Measurements from ENCODE around the gene INO80.
"Not testable (repeated sequence)": the region's sequence is repeated elsewhere in the genome, so short reads cannot be mapped to it uniquely, and the experiment has no call there.

The INO80 gene

DNA sequence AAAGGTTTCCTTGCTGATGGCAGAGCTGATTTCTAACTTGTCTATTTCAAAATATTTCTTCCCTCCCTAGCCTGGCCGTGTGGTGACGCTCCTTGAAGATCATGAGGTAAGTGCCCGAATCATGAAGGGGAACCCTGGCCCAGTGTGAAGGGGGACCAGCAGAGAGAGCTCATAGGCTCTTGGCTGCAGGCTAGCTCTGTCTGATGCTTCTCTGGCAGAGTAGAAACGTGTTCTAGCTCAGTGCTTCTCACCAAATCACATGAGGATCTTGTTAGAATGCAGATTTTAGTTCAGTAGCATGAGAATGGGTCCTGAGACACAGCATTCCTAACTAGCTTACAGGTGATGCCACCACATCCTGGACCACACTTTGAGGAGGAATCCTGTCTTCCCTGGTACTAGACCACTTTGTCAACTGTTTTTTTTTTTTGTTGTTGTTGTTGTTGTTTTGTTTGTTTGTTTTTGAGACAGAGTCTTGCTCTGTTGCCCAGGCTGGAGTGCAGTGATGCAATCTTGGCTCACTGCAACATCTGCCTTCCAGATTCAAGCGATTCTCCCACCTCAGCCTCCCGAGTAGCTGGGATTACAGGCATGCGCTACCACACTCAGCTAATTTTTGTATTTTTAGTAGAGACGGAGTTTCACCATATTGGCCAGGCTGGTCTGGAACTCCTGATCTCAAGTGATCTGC is 161.8 kb downstream of the INO80 start:
- H3K4me1 ChIP-seq (ENCODE audit: insufficient read depth, low read length): peaks cover 15% of the 10 kb centered on the region; the same call in 1 of the 2 replicates
- peak overlapping the region; percentile 68 for H3K9ac ChIP-seq (ENCODE audit: low read depth, low read length)
- H3K9me3 ChIP-seq (ENCODE audit: control insufficient read depth, insufficient read depth, low read length): not testable (repeated sequence)
- H3K36me3 ChIP-seq (ENCODE audit: insufficient read depth, low read length): peaks cover 12% of the 10 kb centered on the region

DNA sequence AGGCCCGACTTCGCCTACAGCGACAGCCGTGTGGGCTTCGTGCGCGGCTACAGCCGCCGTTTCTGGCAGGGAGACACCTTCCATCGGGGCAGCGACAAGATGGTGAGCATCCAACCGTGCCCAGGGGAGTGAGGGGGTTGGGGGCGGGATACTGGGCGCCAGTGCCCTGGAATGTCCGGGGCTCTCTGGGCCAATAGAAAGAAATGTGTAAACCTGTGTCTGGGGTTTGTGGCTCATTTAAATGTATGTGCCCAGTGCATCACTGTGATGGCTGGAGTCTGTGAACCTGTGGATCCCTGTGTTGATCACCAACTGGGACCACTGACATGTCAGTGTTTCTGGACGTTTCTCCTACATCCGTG is 162.4 kb downstream of the INO80 start:
- H3K9me3 ChIP-seq (ENCODE audit: control insufficient read depth, insufficient read depth, low read length): no peaks in the 10 kb centered on the region

DNA sequence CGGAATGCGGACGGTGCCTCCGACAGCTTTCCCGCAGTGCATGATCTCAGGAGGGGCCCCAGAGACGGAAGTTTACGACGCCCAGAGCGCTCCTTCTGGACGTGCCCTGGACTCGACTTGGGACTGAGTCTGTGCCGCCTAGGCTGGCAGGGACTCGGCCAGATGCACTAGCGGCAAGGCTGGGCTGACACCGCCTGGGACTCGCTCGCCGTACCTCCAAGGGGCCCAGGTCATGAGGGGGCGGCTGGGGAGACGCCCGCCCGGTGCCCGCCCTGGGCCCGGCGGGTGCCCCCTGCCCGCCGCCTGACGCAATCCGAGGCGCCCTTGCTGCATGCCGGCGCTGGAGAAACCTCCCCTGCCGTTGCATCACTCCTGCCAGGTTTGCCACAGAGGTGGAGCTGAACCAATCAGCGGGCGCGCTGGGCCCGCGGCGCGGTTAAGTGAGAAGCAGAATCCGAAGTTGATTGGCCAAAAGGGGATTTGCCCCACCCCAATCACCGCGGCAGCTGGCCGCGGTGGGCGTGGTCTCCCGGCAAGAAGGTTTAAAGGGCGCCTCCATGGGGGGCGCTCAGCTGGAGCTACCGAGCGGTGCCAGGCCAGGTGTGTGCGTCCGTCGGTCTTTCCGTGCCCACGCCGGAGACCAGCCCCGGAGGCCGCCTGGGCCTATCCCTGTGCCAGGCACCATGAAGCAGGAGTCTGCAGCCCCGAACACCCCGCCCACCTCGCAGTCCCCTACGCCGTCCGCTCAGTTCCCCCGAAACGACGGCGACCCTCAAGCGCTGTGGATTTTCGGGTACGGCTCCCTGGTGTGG is 163.0 kb downstream of the INO80 start, which contains the start of gene CHAC1:
Gene CHAC1, plus strand, starts transcription at position 571 of the 812 bp plus-strand sequence. Its CDS starts 113 bp downstream, at position 684.
- Histone ChIP-seq H3K4me1 (ENCODE audit: insufficient read depth, low read length) (peaks cover 24% of the 10 kb centered on the region), H3K36me3 (ENCODE audit: insufficient read depth, low read length) (peaks cover 12% of the 10 kb centered on the region), H3K9ac (ENCODE audit: low read depth, low read length) (peak within 1 kb of the TSS; percentile 68), H3K9me3 (ENCODE audit: control insufficient read depth, insufficient read depth, low read length) (no peaks in the 10 kb centered on the region)

More for the DNA sequence above, 162.4 kb downstream of the INO80 start:
- Histone ChIP-seq H3K9ac (ENCODE audit: low read depth, low read length) (peak overlapping the region; percentile 68), H3K36me3 (ENCODE audit: insufficient read depth, low read length) (peaks cover 12% of the 10 kb centered on the region), H3K4me1 (ENCODE audit: insufficient read depth, low read length) (peaks cover 20% of the 10 kb centered on the region)

DNA sequence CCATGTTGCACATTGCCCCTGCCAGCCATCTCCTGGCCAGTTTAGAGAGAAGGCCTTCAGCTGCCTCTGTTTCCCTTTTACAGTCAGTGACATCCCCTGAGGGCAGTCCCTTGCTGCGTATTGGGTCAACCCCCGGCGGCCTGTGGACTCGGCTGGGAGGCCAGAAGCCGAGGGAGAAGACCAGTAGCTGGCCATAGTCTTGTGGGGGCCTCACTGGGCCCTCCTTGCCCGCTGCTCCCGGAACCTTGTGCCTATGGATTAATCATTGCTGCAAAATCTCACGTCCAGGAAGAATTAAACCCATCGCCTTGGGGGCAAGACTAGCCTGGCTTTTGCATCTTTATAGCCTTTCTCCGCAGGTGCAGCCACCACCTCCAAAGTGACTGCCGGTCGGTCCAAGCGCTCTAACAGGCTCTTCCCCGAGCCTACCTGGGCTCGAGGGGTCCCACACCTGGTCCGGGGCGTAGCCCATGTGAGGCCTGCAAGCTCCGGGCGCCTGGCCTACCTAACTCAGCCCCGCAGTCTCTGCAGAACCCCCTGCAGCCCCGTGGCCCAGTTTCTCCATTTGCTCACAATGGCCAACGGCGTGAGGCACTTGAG is 163.7 kb downstream of the INO80 start:
- H3K9me3 ChIP-seq (ENCODE audit: control insufficient read depth, insufficient read depth, low read length): no peaks in the 10 kb centered on the region
- H3K9ac ChIP-seq (ENCODE audit: low read depth, low read length): peak overlapping the region; percentile 68
- H3K4me1 ChIP-seq (ENCODE audit: insufficient read depth, low read length): peaks cover 24% of the 10 kb centered on the region
- peaks cover 12% of the 10 kb centered on the region for H3K36me3 ChIP-seq (ENCODE audit: insufficient read depth, low read length)

DNA sequence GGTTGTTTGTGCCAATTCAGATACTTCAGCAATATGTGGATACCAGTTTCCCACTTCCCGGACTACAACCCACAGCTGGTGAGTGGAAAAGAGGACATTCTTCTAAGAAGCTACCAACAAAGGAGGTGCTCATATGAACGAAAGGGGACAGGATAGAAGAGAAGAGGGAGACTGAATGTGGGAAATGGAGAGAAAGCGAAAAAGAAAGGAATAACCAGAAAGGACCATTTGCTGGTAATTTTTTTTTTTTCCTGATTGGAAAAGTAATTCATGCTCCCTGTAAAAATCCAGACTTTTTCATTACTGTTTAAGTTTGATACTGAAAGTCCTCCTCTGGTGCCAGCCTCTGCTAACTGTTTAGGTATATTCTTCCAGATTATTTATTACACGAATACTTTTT is 164.3 kb downstream of the INO80 start:
- peaks cover 12% of the 10 kb centered on the region for H3K36me3 ChIP-seq (ENCODE audit: insufficient read depth, low read length)
- no peaks in the 10 kb centered on the region for H3K9me3 ChIP-seq (ENCODE audit: control insufficient read depth, insufficient read depth, low read length)
- peaks cover 24% of the 10 kb centered on the region for H3K4me1 ChIP-seq (ENCODE audit: insufficient read depth, low read length)
- peak overlapping the region; percentile 68; the same call in 1 of the 2 replicates for H3K9ac ChIP-seq (ENCODE audit: low read depth, low read length)

DNA sequence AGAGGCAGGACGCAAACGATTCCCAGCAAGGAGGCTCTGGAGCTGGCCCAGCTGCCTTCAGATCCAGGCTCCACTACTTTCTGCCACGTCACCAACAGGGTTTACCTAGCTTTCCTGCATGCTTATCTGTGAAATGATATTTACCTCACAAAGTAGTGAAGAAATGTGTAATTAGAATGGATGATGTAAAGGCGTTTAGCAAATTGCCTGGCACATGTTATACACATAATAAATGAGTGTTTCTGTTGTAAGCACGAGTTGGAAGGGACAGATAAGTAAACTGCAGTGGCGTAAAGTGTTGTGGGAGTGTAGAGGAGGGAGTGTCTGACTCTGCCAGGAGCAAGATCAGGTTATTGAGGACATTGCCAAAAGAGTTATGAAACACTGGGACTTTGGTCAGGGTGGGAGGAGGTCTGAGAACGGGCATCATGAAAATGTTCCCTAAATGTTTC is 166.3 kb downstream of the INO80 start:
- H3K36me3 ChIP-seq (ENCODE audit: insufficient read depth, low read length): peaks cover under 1% of the 10 kb centered on the region
- no peaks in the 10 kb centered on the region for H3K9me3 ChIP-seq (ENCODE audit: control insufficient read depth, insufficient read depth, low read length)
- no peak overlapping the region for H3K9ac ChIP-seq (ENCODE audit: low read depth, low read length)
- H3K4me1 ChIP-seq (ENCODE audit: insufficient read depth, low read length): peaks cover 18% of the 10 kb centered on the region

DNA sequence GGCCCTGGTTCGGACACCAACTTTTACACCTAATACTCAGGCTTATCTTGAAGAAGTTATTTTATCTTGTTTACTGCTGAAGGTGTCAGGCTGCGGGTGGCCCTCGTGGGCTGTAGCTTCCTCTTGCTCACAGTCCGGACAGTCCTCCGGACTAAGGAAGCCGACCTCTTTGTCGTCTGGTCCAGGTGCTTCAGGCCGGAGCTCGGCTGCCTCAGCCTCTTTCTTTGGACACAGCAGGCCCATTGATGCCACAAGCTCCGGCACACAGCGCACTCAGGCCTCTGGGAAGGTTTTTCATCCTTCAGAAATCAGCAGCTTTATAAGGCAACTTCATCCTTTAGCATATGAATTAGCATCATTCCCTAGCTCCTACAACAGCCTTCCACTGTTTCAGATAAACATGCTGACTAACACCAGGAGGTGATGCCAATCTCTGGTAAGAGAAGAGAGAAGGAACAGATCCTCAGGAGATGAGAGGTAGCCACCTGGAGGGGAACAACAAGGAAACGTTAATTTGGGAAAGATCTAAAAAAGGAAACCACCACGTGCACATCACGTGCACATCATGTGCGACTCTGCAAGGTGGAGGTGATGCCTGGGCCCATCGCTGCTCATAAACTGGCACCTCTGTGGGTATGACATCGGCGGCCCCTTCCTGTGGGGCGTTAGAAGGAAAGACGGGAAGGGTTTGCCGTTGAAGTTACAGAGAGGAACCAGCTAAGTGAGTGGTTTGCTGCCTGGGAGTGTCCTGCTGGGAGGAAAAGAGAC is 167.2 kb downstream of the INO80 start:
- Histone ChIP-seq H3K9me3 (ENCODE audit: control insufficient read depth, insufficient read depth, low read length) (no peaks in the 10 kb centered on the region), H3K4me1 (ENCODE audit: insufficient read depth, low read length) (peaks cover 16% of the 10 kb centered on the region), H3K36me3 (ENCODE audit: insufficient read depth, low read length) (no peaks in the 10 kb centered on the region; the same call in 1 of the 2 replicates), H3K9ac (ENCODE audit: low read depth, low read length) (no peak overlapping the region)

DNA sequence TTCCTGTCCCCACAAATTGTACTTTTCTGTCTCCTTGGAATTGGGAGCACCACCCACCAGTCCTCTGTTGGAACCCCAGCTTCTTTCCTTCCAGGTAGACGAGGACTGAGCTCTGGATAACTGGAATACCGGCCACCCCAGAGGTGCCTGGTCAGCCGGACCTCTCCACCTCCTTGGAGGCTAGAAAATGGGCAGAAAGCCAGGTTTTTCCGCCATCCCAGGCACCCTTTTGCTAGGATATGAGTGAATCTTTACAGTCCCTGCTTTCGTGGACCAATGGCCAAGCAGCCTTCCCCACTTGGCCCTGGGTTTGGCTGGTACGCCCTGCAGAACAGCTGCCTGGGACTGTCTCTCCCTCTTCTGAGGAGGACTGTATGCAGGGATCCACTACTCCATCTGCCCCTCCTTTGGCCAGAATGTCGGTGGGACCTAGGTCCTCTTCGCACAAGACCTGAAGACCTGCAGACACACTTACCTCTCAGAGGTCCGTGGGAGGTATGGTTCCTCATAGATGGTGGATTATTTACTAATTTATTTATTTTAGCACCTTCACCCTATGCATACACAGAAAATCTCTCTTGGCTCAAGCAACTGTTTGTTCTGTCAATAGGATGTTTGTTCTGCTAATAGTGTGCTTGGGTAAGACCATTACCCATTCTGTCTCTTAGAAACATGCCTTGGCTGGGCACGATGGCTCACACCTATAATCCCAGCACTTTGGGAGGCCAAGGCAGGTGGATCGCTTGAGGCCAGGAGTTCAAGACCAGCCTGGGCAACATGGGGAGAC is 171.4 kb downstream of the INO80 start:
- Histone ChIP-seq H3K4me1 (ENCODE audit: insufficient read depth, low read length) (peaks cover 17% of the 10 kb centered on the region), H3K9me3 (ENCODE audit: control insufficient read depth, insufficient read depth, low read length) (no peaks in the 10 kb centered on the region), H3K9ac (ENCODE audit: low read depth, low read length) (no peak overlapping the region), H3K36me3 (ENCODE audit: insufficient read depth, low read length) (no peaks in the 10 kb centered on the region)

DNA sequence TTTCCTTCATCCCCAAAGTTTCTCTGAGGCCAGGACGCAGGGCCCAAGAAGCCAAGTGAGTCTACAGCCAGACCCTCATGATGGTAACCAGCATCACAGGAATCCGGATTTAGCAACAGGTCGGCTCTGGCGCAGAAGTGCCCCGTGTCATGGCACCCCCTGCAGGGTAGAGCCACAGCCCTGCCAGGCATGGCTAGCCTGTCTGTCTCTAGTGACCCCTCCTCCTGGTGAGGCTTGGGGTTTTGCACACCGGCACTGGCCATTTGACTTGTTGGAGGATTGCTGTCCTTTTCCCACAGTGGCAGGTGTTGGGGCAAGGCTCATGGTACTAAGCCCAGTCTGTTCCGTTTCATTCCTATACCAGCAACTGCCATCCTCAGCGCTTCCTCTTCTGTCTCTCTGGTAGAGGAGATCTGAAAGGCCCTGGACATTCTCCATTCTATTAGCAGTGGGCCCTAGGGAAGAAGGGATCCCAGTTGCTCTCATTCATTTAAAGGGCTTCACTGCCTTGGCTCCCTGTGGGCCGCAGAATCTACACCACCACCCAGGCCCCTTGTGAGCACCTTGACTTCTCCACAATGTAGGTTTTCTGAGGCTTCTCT is 172.2 kb downstream of the INO80 start:
- no peaks in the 10 kb centered on the region for H3K9me3 ChIP-seq (ENCODE audit: control insufficient read depth, insufficient read depth, low read length)
- no peak overlapping the region for H3K9ac ChIP-seq (ENCODE audit: low read depth, low read length)
- H3K4me1 ChIP-seq (ENCODE audit: insufficient read depth, low read length): peaks cover 14% of the 10 kb centered on the region
- no peaks in the 10 kb centered on the region for H3K36me3 ChIP-seq (ENCODE audit: insufficient read depth, low read length)

DNA sequence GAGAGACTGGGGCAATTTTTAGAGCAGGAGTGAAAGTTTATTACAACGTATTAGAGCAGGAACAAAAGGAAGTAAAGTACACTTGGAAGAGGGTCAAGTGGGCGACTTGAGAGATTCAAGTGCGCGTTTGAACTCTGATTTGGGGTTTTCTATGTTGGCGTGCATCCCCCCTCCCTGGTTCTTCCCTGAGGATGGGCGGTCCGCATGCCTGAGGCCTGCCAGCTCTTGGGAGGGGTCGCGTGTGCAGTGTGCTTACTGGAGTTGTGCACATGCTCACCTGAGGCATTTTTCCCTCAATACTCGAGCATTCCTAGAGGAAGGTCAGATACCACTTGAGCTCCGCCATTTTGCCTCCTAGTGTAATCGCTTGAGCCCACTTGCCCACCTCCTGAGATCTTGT is 173.2 kb downstream of the INO80 start:
- H3K36me3 ChIP-seq (ENCODE audit: insufficient read depth, low read length): no peaks in the 10 kb centered on the region
- H3K4me1 ChIP-seq (ENCODE audit: insufficient read depth, low read length): peaks cover 8% of the 10 kb centered on the region; the same call in 1 of the 2 replicates
- H3K9ac ChIP-seq (ENCODE audit: low read depth, low read length): no peak overlapping the region; the same call in 1 of the 2 replicates
- H3K9me3 ChIP-seq (ENCODE audit: control insufficient read depth, insufficient read depth, low read length): no peaks in the 10 kb centered on the region

DNA sequence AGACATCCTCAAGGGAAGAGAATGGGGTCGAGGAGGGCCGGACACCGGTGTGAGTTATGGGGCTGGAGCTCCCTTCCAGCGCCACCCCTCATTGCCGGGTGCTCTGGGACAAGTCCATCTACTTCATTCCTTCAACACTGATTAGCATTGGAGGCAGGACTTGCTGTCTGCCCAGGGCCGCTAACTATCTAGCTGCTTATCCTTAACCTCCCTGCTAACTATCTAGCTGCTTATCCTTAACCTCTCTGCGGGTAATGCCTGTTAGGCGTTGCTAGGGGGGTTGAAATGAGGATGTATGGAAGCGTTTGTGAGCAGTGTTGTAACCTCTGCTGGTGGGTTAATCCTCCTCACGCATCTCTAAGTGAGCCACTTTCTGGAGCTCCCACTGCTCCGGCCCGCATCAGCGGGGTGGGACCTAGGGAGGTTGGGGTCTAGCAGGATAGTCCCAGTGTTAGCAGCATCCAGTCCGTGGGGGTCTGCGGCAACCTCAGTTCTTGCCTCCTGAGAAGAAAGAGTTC is 173.7 kb downstream of the INO80 start:
- Histone ChIP-seq H3K9ac (ENCODE audit: low read depth, low read length) (peak overlapping the region; percentile 77), H3K4me1 (ENCODE audit: insufficient read depth, low read length) (peaks cover 8% of the 10 kb centered on the region; the same call in 1 of the 2 replicates), H3K36me3 (ENCODE audit: insufficient read depth, low read length) (no peaks in the 10 kb centered on the region), H3K9me3 (ENCODE audit: control insufficient read depth, insufficient read depth, low read length) (no peaks in the 10 kb centered on the region)

DNA sequence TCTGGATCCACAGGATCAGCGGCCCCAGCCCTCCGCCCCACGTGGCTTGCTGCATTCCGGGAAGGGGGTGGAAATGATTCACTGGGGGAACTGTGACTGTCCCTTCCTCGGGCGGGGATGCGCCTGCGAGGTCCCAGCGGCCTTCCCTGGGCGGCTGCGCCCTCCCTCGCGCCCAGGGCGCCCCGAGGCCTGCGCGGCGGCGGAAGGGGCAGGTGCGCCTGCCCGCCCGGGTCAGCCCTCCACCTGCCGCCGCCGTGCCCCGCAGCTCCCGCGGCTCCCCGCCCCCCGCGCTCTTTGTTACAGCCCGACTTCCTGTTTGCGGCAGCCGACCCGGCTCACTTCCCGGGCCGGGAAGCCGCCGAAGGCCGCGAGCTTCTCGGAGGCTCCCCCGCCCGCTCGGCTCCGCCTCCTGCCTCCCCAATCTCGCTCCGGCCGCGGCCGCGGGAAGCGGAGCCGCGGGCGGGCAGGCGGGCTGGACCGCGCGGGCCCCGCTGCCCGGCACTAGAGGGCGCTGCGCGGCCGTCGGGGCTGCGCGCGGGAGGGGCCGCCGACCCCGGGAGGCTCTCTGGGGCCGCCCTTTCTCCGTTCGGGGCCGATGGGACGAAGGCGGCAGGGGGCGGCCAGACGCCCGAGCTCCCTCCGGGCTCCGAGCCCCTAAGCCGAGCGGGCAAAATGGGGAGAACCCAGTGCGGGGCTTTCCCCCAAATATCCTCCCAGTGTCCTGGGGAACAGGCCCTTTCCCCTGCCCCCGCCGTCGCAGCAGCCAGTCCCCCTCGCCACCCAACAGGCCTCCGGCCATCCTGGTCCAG is 174.3 kb downstream of the INO80 start:
- Histone ChIP-seq H3K9me3 (ENCODE audit: control insufficient read depth, insufficient read depth, low read length) (no peaks in the 10 kb centered on the region), H3K9ac (ENCODE audit: low read depth, low read length) (peak overlapping the region; percentile 77), H3K36me3 (ENCODE audit: insufficient read depth, low read length) (no peaks in the 10 kb centered on the region), H3K4me1 (ENCODE audit: insufficient read depth, low read length) (peaks cover 8% of the 10 kb centered on the region; the same call in 1 of the 2 replicates)

Data from ES-I3 (cell line).